ENCODE results near the gene OMP.

OMP gene

DNA sequence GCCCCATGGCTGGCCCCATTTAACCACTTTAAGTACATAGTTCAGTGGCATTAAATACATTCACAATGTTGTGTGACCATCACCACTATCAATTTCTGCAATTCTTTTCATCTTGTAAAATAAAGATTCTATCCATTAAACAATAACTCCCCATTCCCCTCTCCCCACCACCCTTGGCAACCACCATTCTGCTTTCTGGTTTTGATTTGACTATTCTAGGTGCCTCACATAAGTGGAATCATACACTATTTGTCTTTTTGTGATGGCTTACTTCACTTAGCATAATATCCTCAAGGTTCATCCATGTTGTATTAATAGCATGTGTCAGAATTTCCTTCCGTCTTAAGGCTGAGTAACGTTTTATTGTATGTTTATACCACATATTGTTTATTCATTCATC lies 32.4 kb downstream of the OMP start:
- in situ Hi-C loops (cut with MboI; ENCODE audit: low sequenced_read_pairs) = no loop called here

DNA sequence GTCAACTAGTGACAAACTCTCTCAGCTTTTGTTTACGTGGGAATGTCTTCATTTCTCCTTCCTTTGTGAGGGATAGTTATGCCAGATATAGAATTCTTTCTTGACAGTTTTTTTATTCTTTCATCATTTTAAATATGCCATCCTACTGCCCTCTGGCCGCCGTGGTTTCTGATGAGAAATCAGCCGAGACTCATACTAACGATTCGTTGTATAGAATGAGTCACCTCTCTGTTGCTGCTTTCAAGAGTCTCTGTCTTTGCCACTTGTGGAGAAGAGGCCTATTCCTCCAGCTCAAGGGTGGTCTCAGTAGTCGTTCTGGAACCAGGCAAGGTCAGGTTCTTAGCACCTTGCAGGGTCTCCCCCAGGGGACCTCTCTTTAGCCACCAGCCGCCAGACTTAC lies 33.4 kb downstream of the OMP start:
- in situ Hi-C loops (cut with MboI; ENCODE audit: low sequenced_read_pairs) = no loop called here

DNA sequence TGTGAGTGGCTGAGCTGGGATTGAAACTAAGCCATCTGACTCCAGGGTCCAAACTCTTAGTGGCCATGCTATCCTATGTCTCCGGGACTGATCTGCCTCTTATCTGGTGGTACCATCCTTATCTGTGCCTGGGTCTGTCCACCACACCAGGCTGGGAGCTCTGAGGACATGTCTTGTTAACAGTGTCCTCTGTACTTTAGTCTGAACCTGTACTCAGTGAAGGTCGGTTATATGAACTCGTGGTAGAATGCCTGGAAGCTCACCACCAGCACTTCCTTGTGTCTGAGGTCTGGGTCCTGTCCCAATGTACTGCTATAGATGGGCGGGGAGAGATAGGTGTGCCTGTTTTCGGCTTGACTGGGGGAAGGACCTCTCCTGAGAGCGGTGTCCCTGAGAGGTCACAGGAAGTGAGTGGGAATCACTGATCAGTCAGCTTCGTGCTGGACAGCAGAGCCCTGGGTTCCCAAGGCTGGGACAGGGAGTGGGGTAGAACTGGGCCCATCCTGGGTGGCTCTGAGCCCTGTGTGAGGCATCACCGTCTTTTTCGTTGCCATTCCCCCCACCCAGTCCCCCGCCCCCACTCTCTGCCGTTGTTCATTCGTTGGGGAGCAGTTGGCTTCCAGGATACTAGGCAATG lies 34.3 kb downstream of the OMP start:
- in situ Hi-C loops (cut with MboI; ENCODE audit: low sequenced_read_pairs) = no loop called here

DNA sequence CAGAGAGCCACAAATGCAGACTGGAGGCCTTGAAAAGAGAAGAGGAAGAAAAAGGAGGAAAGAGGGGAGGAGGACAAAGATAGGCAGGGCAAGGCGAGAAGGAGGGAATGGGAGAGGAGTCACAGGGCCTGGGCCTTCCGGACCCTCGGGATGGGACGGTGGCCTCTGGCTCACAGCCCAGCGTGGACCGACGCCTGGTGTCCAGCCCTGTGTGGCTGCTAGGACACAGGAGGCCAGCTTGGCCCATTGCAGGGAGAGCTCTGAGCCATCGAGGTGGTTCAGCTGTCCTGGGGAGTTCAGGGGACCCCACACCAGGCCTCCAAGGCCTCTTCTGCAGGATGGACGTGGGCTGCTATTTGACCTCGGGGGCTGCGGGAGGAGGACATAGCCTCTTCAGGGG lies 34.8 kb downstream of the OMP start:
- in situ Hi-C loops (cut with MboI; ENCODE audit: low sequenced_read_pairs) = no loop called here

DNA sequence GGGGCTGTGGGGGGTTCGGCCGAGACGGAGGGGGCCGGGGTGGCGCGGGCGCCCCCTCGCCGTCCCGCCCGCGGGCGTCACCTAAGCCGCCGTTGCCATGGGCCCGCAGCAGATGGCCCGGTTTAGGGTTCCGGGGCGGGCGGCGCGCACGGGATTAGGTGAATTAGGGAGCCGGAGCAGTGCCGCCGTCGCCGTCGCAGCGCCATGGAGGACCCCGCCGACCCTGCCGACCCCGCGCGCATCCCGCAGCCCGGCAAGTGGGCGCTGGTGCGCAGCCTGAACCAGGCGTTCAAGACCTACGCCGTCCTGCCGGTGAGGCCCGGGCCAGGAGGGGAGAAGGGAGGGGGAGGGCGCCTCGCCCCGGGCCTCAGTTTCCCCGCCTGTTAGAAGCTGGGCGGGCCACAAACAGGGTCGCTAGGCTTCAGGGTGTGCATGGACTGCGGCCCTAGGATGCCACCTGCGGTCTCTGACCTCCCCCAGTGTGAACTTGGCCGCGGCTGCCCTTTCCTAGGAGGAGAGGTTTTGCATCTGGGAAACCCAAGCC lies 35.5 kb downstream of the OMP start:
- in situ Hi-C loops (cut with MboI; ENCODE audit: low sequenced_read_pairs) = no loop called here

DNA sequence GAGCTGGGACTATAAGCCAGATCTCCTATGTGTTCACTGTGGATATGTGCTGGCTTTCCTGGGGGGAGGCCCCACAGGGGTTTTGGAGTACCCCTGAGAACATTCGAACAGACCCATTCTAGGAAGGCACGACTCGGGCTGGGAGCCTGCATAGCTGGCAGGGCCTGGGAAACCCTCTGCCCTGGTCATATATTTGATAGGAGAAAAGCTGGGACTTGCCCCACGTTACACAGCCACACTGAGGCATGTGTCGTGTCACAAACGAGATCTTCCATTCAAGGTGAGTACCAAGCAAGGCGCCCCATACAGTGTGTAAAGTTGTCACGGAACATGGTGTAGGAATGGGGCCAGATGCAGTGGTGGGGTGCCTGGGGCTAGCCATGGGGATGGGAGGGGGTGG lies 36.6 kb downstream of the OMP start:
- in situ Hi-C loops (cut with MboI; ENCODE audit: low sequenced_read_pairs) = no loop called here

DNA sequence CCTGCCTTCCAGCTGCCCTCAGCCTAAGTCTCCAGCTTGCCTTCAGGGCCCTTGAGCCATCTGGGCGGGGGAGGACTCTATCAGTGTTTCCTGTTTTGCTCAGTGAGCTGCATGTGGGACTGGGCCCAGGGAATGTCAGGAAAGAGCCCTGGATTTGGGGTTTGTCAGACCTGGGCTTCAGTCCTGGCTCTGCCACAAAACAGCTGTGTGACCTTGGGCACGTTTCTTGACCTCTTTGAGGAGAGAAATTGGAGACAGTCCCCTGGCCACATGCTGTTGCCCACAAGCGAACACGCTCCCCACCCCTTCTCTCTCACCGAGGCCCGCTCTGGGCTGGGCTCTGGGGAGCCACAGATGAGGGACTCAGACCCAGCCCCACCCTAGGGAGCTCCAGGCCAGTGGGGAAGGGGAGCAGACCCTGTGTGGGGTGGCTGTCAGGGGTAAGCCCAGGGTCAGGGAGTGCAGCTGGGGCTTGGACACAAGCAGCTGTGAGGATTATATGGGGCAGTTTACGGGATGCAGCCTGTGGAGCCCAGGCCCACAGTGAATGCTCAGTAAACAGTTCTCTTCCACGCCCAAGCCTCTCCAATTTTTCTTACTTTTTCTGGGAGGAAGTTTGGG lies 37.7 kb downstream of the OMP start:
- in situ Hi-C loops (cut with MboI; ENCODE audit: low sequenced_read_pairs) = no loop called here

DNA sequence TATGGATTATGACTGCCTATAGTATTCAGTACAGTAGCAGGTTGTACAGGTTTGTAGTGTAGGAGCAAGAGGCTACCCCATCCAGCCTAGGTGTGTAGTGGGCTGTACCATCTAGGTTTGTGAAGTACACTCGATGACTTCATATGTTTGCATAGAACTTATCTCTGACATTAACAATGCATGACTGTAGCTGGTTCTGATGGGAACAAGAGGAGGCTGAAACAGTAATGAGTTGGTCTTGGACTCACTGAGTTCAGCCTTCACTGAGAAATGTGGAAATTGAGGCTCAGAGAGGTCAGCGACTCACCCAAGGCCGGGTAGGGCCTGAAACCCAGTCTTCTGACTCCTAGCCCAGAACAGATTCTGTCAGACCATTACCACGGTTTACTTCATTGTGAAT lies 38.4 kb downstream of the OMP start:
- in situ Hi-C loops (cut with MboI; ENCODE audit: low sequenced_read_pairs) = no loop called here

DNA sequence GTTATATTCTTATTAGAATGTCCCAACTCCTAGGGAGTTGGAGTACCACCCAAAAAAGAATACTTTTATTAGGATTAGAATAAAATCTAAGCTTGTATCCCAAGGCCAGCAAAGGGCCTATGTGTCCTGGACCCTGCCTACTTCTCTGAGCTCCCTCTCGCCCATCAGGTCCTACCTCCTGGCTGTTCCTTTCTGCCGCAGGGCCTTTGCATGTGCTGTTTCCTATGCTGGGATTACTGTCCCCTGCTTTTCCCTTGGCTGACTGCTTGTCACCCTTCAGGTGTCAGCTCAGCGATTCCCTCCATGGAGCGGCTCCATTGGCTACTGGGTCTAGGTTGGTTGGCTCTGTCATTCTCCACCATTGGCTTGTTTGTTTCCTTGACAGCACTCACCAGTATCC lies 38.8 kb downstream of the OMP start:
- in situ Hi-C loops (cut with MboI; ENCODE audit: low sequenced_read_pairs) = no loop called here

DNA sequence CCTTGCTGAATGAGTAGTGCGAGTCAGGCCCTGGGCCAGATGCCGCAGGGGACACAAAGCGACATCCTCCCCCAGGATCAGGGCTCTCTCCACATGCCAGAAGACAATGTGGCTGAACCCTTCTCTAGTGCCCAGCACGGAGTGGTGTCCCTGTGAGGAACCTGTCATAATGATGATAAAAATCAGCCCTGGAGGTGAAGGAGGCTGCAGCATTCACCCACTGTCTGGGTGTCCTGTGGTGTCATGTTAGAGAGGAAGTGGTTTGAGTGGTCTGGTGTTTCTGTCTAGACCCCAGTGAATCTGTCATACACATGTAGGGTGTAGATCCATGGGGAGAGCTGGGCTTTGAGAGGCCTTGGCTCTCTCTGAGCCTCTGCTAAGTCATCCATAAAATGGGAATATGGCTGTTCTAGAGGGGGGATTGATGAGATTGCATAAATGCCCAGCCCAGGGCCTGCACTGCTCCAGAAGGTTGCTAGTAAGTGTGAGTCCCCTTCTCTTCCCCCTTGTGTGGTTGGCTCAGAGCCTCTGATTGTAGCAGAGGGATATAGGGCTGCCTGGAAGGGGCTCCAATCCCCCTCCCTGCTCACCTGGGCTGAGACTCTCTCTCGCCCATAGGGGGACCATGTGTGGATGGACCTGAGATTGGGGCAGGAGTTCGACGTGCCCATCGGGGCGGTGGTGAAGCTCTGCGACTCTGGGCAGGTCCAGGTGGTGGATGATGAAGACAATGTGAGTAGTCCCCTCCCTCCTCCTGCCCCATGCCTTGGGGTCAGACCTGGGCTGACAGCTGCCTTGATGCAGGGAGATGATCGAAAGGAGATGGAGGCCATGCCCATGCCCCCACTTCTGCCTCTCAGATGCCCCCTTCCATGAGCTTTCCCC lies 39.7 kb downstream of the OMP start:
- in situ Hi-C loops (cut with MboI; ENCODE audit: low sequenced_read_pairs) = no loop called here

DNA sequence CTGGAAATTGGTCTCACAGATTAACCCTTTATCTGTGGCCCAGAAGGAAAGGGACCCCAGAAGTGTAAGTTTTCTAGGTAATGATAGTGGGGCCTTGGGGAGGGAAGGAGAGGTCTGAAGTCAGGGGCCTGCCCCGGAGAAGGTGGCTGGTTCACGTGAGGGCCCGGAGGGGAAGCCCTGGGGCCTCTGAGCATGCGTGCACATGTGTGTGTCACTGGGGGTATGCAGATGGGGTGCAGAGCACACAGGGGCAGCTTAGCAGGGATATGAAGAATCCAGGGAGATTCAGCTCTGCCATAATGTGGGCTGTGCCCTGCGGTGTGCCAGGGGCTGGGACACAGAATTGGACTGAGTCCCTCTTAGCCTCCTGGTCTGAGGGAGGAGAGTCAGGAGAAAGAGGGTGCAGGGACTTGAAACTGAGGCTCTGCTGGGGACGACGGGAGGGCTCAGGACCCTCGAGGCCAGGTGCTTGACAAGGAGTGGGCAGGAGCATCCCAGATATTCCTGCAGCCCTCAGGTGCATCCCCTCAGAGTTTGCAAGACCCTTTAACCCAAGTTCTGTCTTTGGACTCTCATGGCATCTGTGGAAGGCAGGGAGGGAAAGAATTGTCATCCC lies 40.9 kb downstream of the OMP start:
- in situ Hi-C loops (cut with MboI; ENCODE audit: low sequenced_read_pairs) = no loop called here

DNA sequence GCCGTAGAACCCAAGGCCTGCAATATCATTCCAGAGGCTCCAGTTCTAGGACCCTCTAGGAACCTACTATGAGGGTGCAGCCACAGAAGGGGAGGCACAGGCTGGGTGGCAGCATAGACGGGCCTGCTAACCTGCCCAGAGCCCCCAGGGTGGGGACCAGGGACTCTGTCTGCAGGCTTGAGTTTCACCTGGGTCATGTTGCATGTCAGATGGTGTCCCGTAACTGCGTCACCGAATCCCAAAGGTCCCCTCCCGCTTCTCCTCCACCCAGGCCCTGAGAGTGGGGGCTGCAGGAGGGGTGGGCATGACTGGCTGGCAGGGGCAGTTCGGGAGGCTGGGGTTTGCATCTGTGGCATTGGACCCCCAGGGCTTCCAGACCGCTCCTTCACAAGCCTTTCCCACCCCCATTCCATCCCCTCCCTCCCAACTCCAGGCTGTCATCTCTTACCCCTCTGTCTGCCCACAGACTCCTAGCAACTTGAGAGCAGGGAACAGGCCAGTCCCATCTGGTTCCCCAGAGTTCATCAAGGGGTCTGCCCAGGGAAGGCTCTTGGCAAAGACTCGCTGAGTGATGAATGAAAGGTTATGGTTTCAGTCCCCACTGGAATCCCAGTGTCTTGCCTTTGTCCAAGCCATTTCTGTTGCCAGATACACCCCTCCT lies 41.7 kb downstream of the OMP start:
- in situ Hi-C loops (cut with MboI; ENCODE audit: low sequenced_read_pairs) = no loop called here

DNA sequence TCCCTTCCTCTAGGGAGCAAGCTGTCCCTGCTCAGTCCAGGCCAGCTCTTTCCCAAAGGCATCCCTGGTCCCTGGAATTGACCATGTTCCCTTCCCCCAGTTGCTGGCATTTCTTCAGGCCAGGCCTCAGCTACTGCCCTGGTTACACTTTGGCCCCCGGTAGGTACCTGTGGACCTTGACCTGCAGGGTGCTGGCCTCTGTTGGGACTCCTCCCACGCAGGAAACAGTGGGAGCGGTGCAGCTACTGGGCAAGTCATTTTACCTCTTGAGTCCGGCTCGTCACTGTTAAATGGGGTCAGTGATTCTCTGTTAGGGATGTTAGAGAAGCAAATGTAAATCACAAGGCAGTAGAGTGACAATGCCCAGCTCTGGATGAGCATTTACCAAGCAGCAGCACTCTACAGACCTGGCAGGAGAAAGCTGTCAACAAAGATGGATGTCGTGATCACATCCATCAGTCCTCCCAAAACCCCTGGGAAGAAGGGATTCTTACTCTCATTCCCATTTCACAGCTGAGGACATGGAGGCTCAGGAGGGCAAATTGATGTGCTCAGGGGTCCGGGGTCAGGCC lies 42.3 kb downstream of the OMP start:
- in situ Hi-C loops (cut with MboI; ENCODE audit: low sequenced_read_pairs) = no loop called here

DNA sequence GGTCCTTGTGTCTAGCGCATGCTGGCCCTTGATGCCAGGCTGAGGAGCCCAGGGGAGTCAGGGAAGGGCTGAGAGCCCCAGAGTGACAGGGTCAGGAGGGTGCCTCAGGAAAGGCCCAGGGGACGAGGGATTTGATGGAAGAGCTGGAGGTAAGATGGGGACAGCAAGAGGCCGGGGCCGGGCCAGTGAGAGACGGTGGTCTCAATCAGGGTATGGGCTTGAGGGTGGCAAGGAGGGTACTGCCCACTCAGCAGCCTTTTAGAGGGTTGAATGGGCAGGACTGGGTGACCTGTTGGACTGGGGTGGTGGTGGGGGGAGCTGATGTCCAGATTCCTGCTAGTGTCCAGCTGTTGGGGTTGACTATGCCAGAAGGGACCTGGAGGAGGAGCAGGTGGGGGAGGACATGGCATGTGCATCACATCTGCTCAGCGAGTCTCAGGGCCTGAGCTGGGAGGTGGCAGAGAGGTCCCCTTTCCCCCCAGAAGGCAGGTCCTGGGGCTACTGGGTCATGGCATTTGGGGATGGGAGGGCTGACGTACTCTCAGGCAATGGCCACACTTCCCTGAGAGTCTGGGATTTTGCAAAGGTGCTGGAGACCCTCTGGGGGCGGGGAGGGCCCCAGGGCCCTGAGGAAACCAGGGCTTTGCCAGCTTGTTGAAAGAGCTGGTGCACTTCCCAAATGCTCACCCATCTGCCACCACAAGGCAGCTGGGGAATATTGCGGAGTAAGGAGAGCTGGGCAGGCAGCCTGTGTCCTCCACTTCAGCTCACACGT lies 43.8 kb downstream of the OMP start:
- in situ Hi-C loops (cut with MboI; ENCODE audit: low sequenced_read_pairs) = no loop called here

DNA sequence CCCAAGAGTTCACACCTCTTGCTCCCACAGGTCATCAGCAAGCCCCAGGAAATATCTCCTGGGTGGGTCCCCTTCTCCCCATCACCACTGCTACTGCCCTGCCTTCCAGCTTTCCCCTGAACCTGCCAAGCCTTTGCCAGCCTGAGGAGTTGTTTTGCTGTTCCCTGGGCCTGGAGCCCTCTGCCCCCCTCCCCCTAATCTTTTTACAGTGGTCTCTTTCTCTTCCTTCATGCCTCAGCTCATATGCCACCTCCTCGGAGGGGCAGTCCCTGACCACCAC lies 44.3 kb downstream of the OMP start:
- in situ Hi-C loops (cut with MboI; ENCODE audit: low sequenced_read_pairs) = no loop called here

DNA sequence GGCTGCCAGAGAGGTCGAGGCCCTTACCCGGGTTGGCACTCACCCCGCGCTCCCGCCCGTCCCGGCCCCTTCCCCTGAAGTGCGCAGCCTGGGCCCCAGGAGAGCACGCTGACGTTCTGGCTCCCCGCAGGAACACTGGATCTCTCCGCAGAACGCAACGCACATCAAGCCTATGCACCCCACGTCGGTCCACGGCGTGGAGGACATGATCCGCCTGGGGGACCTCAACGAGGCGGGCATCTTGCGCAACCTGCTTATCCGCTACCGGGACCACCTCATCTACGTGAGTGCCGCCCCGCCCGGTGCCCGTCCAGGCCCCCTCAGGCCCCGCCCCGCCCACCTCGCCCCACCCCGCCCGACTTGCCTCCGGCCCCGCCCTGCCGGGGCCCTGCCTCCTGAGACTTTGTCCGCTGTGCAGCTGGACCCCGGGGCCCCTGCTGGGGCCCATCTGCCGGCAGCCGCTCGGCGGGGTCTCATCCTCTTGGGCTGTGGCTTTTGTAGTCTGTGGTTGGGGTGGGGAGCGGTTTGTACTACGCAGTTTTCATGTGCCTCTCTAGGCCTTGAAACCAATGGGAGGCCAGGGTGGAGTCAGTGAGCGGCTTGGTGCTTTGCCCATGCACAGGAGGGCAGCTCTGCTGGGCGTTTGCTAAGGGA lies 45.2 kb downstream of the OMP start:
- in situ Hi-C loops (cut with MboI; ENCODE audit: low sequenced_read_pairs) = no loop called here

DNA sequence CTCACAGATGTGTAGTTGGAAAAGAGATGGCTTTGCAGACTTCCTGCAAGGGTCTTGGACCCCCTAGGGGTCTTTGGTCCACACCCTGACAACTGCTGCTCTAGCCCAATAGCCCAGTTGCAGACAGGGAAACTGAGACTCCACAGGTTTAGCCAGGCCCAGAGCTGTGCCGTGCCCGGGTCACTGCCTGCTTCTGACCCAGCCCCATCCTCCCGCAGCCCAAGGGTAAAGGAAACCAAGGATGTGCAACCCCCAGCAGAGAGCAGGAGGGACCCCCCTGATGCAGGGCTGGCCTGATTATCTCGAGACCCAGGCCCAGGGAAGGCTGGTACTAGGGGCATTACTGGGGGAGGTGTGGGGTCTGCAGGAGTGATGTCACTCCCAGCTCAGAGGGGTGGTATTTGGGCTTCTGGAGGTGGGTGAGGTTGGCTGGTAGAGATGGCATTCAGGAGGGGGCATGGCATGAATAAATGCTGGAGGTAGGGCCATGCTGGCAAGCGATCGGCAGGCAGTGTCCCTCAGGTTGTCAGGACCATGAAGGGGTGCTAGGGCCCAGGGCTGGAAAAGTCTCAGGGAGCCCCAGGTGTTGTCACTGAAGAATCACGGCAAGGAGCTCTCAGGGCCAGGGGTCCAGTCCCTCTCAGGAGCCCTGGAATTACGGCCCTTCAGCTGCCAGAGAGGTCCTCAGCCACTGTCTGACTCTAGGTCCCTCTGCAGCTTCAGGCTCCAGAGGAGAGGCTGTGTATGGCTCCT lies 46.5 kb downstream of the OMP start:
- in situ Hi-C loops (cut with MboI; ENCODE audit: low sequenced_read_pairs) = no loop called here

DNA sequence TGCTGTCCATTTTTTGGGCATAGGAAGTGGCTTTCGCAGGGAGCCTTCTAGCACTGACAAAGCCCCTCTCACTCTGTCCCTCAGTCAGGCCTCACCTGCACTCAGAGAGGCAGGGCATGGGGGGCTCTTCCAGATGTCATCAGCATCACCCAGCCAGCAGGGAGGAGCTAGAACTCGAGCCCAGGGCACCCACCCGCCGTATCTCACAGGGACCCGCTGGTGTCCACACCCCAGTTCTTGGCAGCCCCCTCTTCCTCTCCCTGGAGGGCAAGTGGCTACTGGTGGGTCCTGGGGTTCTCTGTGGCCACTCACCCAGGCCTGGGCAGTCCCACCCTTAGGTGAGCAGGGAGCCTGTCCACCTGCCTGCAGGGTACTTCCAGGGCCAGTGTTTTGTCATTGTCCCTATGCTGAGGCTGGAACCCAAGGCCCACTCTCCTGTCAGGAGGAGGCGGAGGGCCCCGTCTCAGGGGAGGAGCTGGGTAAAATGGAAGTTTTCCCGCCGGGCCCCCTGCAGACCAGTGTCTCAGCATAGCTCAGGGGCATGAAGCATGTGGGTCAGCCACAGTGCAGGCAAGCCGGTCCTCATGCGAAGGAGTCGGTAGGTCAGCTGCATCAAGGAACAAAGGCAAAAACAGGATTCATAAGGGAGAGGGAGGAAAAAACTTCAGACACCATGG lies 47.2 kb downstream of the OMP start:
- in situ Hi-C loops (cut with MboI; ENCODE audit: low sequenced_read_pairs) = no loop called here
